Heart left ventricle (tissue), 16 donors: ENCODE results near the gene RAB40C. TPM values are rescaled to one million over a fixed set of nuclear protein-coding genes. Genes with fewer than 3 reads are reported as not detected.

ENCODE experiments used
- ATAC-seq, 4 donors: fragments of 200-7000 bp; cut with Tn5 transposase; one replicate each; pipeline ENCODE4 v1.9.1; 2020 to 2022; ENCODE audit warnings: moderate library complexity in 4 of 4, mild to moderate bottlenecking in 3 of 4, moderate number of reproducible peaks in 1 of 4
- DNase-seq, 5 donors: peaks; one replicate each; pipeline ENCODE4 v3.0.0-alpha.2; 2020
- H3K27ac ChIP-seq, 12 donors: fragments of 200-600 bp; sonication (generic) in 4 of 12; one replicate each; pipeline versions ENCODE4 v1.5.0 to v1.8.0; 2016 to 2022; ENCODE audit warnings: mild to moderate bottlenecking in 2 of 12
- H3K27me3 ChIP-seq, 9 donors: fragments of 200-600 bp; sonication (generic) in 2 of 9; one replicate each; pipeline versions ENCODE4 v1.5.1 to v1.8.0; 2016 to 2022; ENCODE audit warnings: mild to moderate bottlenecking in 3 of 9
- H3K36me3 ChIP-seq, 9 donors: fragments of 200-600 bp; sonication (generic) in 2 of 9; one replicate each; pipeline versions ENCODE4 v1.5.0 to v1.8.0; 2018 to 2022; ENCODE audit warnings: mild to moderate bottlenecking in 2 of 9
- H3K4me1 ChIP-seq, 12 donors: fragments of 200-600 bp; sonication (generic) in 4 of 12; one replicate each; pipeline versions ENCODE4 v1.5.0 to v1.8.0; 2016 to 2022; ENCODE audit warnings: mild to moderate bottlenecking in 3 of 12
- H3K4me3 ChIP-seq, 12 donors: fragments of 200-600 bp; sonication (generic) in 4 of 12; one replicate each; pipeline versions ENCODE4 v1.5.0 to v1.8.0; 2017 to 2022; ENCODE audit warnings: mild to moderate bottlenecking in 9 of 12, moderate library complexity in 4 of 12
- H3K9me3 ChIP-seq, 12 donors: fragments of 200-600 bp; sonication (generic) in 4 of 12; one replicate each; pipeline versions ENCODE4 v1.5.0 to v1.8.0; 2016 to 2022; ENCODE audit warnings: mild to moderate bottlenecking in 1 of 12
- POLR2A ChIP-seq, 2 donors: fragments of 450-650 bp; IDR thresholded peaks; one replicate each; pipeline ENCODE4 v1.6.1; 2017; ENCODE audit warnings: antibody characterized with exemption in 2 of 2, mild to moderate bottlenecking in 2 of 2, moderate library complexity in 2 of 2
- WGBS, 4 donors: extraction: QIAGEN DNeasy Blood & Tissue Kit in 2 of 4; methylation state at CpG; one replicate each; pipeline versions ENCODE4 v1.1.5 to v1.1.7; 2013 to 2018; 5-methylcytosine and 5-hydroxymethylcytosine counted together
- intact Hi-C, 10 donors: fragments of 100-400 bp; cut with DNase I; formaldehyde crosslinking; loops; one replicate each; pipeline versions ENCODE4 v1.11.1 to v1.14.2; 2022
- polyA plus RNA-seq, 2 donors: library from polyadenylated mRNA; stranded (reverse); fragments of 200-250 nt; gene quantifications; one replicate each; pipeline ENCODE4 v1.2.3, GENCODE V29; 2013
- total RNA-seq, 9 donors: library from RNA; depleted of rRNA in 2 of 9; stranded (reverse); fragments of >200 nt in 2 of 9; fragmentation: NEBNext Ultra II Directional in 3 of 9; extraction: Animal tissue kit (Norgen Biotek cat#: 25700) in 3 of 9; gene quantifications; one replicate each; pipeline versions ENCODE4 v1.1.0 to v1.2.4, GENCODE V29; 2016 to 2023
- TF ChIP-seq, protein P1 (sequence below), 12 donors: fragments of 200-600 bp; sonication (generic) in 4 of 12; IDR thresholded peaks; one replicate each; pipeline versions ENCODE4 v1.5.0 to v1.8.0; 2018 to 2022; ENCODE audit warnings: antibody characterized with exemption in 12 of 12, mild to moderate bottlenecking in 5 of 12
- donor health status: ischemic (EF 13 %, LVEDD 7.1; RV severe dilation, severe dysfunction).
- donor health status: healthy with polysubstance abuse.
- donor health status: DM: no; HTN: yes; CAD: no.
- donor health status: DM: no; HTN: no; CAD: no.
- donor health status: ischemic (EF 25% LVEDD 6.9; RV normal size, moderate dysfunction).
- donor health status: ischemic (EF 25% LVEDD 5.7; RV mildly dilated, moderate dysfunction).
- donor health status: healthy.
- donor health status: DM: yes; HTN: yes; CAD: no.
- donor health status: ischemic (EF 35%, LVEDD 5.7; RV mildly dilated, moderate dysfunction).
- donor health status: nonischemic (EF 11% LVEDD 7.7; RV severe dilation, severe dysfunction).
- donor health status: DM: yes; HTN: yes; CAD: no.
- donor health status: PGD.
- donor health status: ischemic (EF 29% LVEDD 5.4; RV normal size, mild dysfunction).
- donor health status: nonischemic (EF 23%, LVEDD 6.1; RV moderate dilation, normal function).

Gene RAB40C
- total and polyA plus RNA-seq, 11 donors, result 10.2 to 22.0 (median 12.8) TPM

DNA sequence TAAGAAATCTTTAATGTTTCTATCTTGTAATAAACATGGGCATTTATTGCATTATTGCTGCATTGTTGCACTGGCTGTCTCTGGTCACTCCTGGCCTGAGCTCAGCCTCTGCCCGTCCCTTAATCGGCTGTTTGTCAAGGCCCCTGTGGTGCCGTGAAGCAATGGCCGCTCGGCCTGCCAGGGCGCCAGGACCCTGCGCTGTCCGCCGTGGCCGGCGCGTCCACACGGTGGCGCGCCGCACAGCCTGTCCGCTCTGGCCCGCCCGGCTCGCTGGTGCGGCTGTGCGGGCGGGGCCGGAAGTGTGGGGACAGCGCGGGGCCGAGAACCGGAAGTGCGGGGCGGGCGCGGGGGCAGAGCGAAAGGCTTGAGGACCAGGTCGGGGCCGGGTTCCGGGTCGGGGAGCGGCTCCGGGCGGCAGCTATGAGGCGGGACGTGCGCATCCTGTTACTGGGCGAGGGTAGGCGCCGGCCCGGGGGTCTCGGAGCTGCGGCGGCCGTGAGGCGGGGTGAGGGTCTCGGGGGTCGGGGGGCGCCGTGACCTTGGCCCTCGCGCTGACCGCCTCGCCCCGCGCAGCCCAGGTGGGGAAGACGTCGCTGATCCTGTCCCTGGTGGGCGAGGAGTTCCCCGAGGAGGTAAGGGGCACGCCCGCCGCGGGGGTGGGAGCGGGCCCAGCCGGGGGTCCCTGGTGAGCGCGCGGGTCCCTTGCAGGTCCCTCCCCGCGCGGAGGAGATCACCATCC lies 78.1 kb downstream of the RAB40C start, which contains the start of gene RHOT2:
RHOT2 (plus strand) TSS at position 353 of the 739 bp plus-strand sequence; CDS start at position 421, 68 bp downstream.
- 1% methylated on average over 53 to 78 of the region's 78 CpGs for WGBS, 4 donors
- H3K4me3 ChIP-seq, result peak within 1 kb of the TSS; percentile 67 to 100 (median 98)
- peak; percentile 95 to 97 (median 95) for DNase-seq

DNA sequence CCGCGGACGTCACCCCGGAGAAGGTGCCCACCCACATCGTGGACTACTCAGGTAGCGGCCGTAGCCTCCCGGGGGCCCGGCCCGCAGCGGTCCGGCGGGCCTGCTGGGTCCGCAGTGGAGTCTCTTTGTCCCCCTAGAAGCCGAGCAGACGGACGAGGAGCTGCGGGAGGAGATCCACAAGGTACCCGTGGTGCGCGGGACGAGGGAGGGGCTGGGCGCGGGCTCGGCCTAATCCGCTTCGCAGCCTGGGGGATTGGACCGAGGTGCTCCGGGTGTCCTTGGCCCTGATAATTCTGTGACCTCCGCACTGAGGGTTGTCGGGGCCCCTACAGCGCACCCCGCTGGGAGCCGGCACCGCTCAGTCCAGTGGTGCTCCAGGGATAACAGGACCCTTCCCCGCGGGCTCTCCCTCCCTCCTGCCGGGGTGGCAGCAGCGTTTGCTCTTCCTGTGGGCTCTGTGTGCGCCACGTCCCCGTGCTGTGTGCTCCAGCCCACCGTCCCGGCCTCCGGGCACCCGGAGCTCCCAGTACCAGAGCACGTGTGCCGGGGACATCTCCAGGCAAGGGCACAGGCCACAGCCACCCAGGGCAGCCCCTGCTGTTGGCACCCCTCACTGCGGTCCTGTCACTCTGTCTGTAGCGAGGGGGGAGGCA lies 78.8 kb downstream of the RAB40C start:
- peak overlapping the region; percentile 67 to 100 (median 98) for H3K4me3 ChIP-seq
- TF ChIP-seq POLR2A (IDR thresholded peaks at IDR 0.05), result no peak
- TF ChIP-seq, protein P1, sequence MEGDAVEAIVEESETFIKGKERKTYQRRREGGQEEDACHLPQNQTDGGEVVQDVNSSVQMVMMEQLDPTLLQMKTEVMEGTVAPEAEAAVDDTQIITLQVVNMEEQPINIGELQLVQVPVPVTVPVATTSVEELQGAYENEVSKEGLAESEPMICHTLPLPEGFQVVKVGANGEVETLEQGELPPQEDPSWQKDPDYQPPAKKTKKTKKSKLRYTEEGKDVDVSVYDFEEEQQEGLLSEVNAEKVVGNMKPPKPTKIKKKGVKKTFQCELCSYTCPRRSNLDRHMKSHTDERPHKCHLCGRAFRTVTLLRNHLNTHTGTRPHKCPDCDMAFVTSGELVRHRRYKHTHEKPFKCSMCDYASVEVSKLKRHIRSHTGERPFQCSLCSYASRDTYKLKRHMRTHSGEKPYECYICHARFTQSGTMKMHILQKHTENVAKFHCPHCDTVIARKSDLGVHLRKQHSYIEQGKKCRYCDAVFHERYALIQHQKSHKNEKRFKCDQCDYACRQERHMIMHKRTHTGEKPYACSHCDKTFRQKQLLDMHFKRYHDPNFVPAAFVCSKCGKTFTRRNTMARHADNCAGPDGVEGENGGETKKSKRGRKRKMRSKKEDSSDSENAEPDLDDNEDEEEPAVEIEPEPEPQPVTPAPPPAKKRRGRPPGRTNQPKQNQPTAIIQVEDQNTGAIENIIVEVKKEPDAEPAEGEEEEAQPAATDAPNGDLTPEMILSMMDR (IDR thresholded peaks at IDR 0.05), result no peak
- ATAC-seq (peak in 1 of 4 donors; percentile 1), DNase-seq (no peak)
- H3K9me3 ChIP-seq, result no peaks in the 10 kb centered on the region
- H3K36me3 ChIP-seq, result peaks cover 0 to 46% (median 45%) of the 10 kb centered on the region in 9 donors
- no peaks in the 10 kb centered on the region for H3K27me3 ChIP-seq
- peak overlapping the region; percentile 49 to 99 (median 94) for H3K27ac ChIP-seq
- intact Hi-C loops, result loop anchor here in 2 of 10 donors (10.0 kb wide), 2 partner anchors 244 to 274 kb away; partner anchors contain the start of genes NME4 (in 2 of the 2) and RAB11FIP3 (in 1 of the 2)
- peaks cover 6 to 22% (median 17%) of the 10 kb centered on the region in 12 donors for H3K4me1 ChIP-seq
- 2 to 7% (median 5%) methylated on average over 33 to 50 of the region's 50 CpGs for WGBS, 4 donors

More for the DNA sequence above, 78.1 kb downstream of the RAB40C start, which contains the start of gene RHOT2:
- peak within 1 kb of the TSS; percentile 49 to 99 (median 94) for H3K27ac ChIP-seq
- intact Hi-C loops, result loop anchor here in 2 of 10 donors (10.0 kb wide), 2 partner anchors 243 to 273 kb away; partner anchors contain the start of genes NME4 (in 2 of the 2) and RAB11FIP3 (in 1 of the 2)
- peaks cover 6 to 22% (median 17%) of the 10 kb centered on the region in 12 donors for H3K4me1 ChIP-seq
- H3K36me3 ChIP-seq, result peaks cover 0 to 40% (median 38%) of the 10 kb centered on the region in 9 donors
- no peaks in the 10 kb centered on the region for H3K9me3 ChIP-seq
- peak; percentile 74 to 93 (median 90) for ATAC-seq
- no peaks in the 10 kb centered on the region for H3K27me3 ChIP-seq
- peak; percentile 45 to 84 for TF ChIP-seq POLR2A (IDR thresholded peaks at IDR 0.05)
- TF ChIP-seq, protein P1 (IDR thresholded peaks at IDR 0.05), result peak; percentile 71 to 98 (median 92)

DNA sequence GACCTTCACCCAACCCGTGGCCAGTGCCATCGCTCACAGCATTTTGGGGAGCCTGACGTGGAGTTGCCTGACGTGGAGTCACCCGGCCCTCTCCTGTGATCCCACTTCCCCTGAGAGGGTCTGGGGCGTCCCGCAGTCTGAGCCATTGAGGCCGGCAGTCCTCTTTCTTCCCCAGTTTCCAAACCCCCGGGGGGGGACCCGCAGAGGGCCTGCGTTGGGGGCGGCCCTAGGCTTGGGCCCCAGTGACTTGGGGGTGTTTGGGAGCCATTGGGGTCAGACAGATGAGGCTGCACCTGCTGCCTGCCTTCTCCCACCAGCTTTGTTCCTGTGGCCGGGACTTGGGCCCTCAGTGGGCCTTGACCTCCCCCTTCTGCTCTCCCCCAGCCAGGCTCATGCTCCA lies 79.8 kb downstream of the RAB40C start:
- ATAC-seq (no peak), DNase-seq (no peak)
- peaks cover 6 to 29% (median 22%) of the 10 kb centered on the region in 12 donors for H3K4me1 ChIP-seq
- no peaks in the 10 kb centered on the region for H3K27me3 ChIP-seq
- peaks cover 0 to 53% (median 47%) of the 10 kb centered on the region in 9 donors for H3K36me3 ChIP-seq
- peak overlapping the region in 3 of 12 donors; percentile 97 to 100 (median 99) for H3K4me3 ChIP-seq
- TF ChIP-seq POLR2A (IDR thresholded peaks at IDR 0.05), result no peak
- TF ChIP-seq, protein P1 (IDR thresholded peaks at IDR 0.05), result no peak
- no peaks in the 10 kb centered on the region for H3K9me3 ChIP-seq
- no peak overlapping the region for H3K27ac ChIP-seq
- intact Hi-C loops, result loop anchor here in 2 of 10 donors (10.0 kb wide), 2 partner anchors 245 to 275 kb away; partner anchors contain the start of genes NME4 (in 2 of the 2) and RAB11FIP3 (in 1 of the 2)
- 91 to 94% (median 93%) methylated on average over 10 to 13 of the region's 13 CpGs for WGBS, 4 donors
